Caki2 (cell line): Measurements from ENCODE around the gene TESPA1. TPM values are rescaled to one million over a fixed set of nuclear protein-coding genes. Genes with fewer than 3 reads are reported as not detected.
"Not testable (repeated sequence)": the region's sequence is repeated elsewhere in the genome, so short reads cannot be mapped to it uniquely, and the experiment has no call there.

Experiments used
- DNase-seq: peaks from one replicate; pipeline ENCODE4 v3.0.0-alpha.2; 2015; ENCODE audit warnings: low read depth
- in situ Hi-C: cut with HindIII; loops from 2 replicates; pipeline ENCODE4 v1.10.0; 2016; ENCODE audit warnings: low sequenced_read_pairs, low pct_unique_long_range_greater_than_20kb, mixed read lengths
- total RNA-seq: library from RNA; depleted of rRNA; stranded (reverse); fragments of >200 nt; shearing (Covaris generic); gene quantifications from 2 replicates; pipeline ENCODE4 v1.2.3, GENCODE V29; 2014; ENCODE audit warnings: low replicate concordance

The TESPA1 gene
- total RNA-seq, 1 experiment from 2014 or later: not detected

DNA sequence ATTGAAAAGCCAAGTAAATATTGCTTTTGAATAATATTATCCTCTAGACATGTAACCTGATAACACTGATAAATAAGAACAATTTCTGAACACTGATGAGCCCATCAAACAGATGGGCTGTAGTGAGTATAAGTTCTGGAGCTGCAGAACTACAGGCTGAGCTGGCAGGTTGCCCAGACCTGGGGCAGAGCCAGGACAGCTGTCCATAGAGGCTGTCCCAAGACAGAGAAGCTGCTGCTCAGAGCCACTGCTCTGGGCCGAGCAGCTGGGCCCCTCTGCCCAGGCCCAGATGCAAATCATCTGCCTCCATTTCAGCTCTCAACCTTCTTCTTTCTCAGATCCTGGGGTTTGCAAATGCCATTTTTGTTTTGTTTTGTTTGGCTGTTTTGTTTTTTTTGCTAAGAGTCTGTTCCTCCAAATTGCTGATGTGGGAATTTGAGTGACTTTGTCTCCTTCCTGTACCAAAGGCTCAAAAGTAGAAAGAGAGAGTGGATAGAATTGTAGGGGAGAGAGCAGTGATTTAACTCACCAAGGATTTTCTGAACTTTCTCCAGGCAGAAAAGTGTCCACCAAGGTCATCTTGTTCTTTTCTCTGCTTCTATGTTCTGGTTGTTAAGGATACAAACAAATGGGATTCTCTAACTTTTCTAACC lies 4.0 kb upstream of the TESPA1 start:
- in situ Hi-C loops: no loop called here
- no peak for DNase-seq

DNA sequence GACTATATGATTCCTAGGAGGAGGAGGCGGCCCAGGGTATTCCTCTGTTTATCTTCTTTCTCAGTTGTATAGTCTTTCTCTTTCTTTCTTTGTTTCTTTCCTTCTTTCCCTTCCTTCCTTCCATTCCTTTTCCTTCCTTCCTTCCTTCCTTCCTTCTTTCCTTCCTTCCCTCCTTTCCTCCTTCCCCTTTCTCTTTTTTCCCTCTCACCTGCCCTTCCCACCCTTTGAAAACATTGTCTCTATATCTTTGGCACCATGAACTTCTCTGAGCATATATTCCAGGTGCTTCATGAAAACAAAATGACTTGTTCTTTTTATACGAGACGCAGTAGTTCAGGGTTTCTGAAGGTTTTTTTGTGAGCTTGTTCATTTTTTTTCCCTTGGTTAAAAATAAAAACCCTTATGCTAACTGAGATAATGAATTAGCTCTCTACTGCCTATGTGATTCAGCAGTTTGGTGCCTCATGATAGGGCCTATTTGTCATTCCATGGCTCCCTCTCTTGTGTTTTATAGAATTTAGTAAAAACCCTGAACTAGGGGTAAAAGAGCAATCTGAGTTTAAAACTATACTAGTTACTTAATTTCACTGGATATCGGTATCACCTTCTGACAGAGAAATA lies 3.2 kb upstream of the TESPA1 start:
- no peak for DNase-seq
- in situ Hi-C loops: no loop called here

DNA sequence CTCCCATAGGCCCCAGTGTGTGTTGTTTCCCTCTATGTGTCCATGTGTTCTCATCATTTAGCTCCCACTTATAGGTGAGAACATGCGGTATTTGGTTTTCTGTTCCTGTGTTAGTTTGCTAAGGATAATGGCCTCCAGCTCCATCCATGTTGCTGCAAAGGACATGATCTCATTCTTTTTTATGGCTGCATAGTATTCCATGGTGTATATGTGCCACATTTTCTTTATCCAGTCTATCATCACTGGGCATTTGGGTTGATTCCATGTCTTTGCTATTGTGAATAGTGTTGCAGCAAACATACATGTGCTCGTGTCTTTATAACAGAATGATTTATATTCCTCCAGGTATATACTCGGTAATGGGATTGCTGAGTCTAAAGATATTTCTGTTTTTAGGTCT lies 2.2 kb upstream of the TESPA1 start:
- DNase-seq, in situ Hi-C loops: not testable (repeated sequence)

DNA sequence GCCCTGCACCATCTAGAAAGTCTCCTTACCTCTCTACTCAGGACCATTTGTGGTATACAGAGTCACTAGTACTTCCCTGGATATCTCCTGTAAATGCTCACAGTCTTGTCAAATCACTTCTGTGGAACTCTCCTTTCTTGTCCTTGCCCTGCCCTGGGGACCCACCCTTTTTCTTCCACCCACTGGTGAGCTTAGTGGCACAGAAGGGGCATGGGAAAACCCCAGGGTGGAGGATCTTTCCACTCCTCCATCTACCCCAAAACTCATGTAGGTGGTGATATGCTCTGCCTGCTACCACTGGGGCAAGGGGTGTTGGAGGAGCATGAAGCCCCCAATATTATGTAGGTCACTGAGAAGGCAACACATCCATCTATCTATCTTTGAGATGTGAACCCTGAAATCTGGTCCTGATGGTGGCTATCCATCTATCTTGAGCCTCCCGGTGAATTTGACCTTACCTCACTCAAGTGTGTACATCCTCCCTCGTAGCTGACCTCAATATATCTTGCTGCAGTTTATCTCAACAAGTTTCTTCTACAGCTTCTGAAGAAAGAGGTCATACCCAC lies 943 bp downstream of the TESPA1 start:
- in situ Hi-C loops: no loop called here
- no peak for DNase-seq

- no peak for DNase-seq
- in situ Hi-C loops: no loop called here
Observed at GRCh38 chr12:54981796-54982195, 2.8 kb downstream of the TESPA1 start.

- in situ Hi-C loops: no loop called here
- no peak for DNase-seq
Observed at GRCh38 chr12:54980341-54980740, 4.2 kb downstream of the TESPA1 start.

DNA sequence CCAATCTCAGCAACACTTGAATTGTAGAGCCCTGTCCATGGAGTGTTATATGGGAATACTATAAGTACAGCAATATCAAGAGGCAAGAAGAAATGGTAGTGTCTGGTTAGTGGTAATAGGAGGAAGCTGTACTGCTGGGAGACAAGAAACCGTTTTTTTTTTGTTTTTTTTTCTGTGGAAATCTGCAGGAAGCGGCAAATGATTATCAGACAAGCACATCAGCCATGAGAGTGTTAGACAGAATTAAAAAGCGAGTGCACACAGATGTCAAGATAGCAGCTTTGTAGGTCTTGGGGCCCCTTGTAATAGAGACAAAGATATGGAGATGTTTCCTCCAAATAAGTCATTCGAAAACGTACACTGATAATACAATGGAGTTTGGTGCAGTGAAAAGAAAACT lies 6.7 kb downstream of the TESPA1 start:
- DNase-seq: no peak
- in situ Hi-C loops: no loop called here

DNA sequence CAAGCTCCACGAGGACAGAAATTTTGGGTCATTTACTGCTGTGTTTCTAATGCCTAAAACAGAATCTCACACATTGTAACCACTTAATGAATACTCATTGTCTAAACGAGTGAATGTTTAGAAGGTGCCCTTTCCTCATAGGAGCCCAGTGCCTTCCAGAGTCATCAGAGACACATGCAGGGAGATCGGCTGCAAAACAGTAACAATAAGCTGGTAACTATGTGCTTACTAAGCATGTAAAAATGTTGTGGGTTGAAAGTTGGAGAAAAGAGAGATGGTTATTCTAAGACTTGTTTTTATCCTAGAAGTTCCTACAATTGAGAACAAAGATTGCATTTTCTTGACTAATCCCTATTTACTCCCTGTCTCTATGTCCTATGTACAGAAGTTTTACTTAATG lies 7.4 kb downstream of the TESPA1 start:
- in situ Hi-C loops: no loop called here
- no peak for DNase-seq

DNA sequence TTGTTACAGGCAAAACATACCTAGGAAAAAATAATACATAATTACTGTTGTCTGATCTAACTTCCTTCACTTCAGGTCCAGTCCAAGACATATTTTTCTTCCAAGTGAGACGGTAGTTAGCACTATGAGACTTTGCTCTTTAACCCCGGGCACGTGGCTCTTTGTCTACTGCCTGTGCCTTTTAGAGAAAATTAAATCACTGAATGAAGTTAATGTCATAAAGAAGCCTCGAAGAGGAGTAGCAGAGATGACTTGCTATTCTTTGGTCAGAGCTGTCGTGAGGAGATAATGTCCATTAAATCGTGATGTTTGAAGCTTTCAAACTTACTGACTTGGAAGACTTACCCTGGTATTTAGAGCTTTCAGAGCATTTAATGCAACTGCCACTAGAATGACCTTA lies 8.7 kb downstream of the TESPA1 start:
- in situ Hi-C loops: no loop called here
- DNase-seq: no peak

DNA sequence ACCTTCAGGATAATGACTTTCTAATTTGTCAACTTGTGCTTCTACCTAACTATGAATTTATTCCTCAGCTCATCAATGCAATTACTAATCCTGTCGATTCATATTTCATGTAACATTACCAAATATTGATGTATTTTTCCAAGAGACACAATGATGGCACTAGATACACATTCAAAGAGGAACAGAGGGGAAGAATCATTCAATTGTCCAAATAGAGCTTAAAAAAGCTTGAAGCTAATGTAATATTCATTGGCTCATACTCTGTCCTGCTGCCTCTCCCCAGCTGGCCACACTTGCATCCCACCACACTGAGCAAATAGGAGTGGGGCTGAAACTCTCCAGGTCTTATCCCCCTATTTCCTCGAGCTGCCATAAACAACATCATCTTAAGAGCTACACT lies 9.3 kb downstream of the TESPA1 start:
- in situ Hi-C loops: no loop called here
- DNase-seq: no peak

GRCh38 chr12:54974279-54974678 lies 10.3 kb downstream of the TESPA1 start:
- DNase-seq: no peak
- in situ Hi-C loops: no loop called here

- DNase-seq: no peak
- in situ Hi-C loops: no loop called here
Observed at GRCh38 chr12:54973556-54973955, 11.0 kb downstream of the TESPA1 start.

- in situ Hi-C loops: no loop called here
- no peak for DNase-seq
Observed at GRCh38 chr12:54970741-54971140, 13.8 kb downstream of the TESPA1 start.

DNA sequence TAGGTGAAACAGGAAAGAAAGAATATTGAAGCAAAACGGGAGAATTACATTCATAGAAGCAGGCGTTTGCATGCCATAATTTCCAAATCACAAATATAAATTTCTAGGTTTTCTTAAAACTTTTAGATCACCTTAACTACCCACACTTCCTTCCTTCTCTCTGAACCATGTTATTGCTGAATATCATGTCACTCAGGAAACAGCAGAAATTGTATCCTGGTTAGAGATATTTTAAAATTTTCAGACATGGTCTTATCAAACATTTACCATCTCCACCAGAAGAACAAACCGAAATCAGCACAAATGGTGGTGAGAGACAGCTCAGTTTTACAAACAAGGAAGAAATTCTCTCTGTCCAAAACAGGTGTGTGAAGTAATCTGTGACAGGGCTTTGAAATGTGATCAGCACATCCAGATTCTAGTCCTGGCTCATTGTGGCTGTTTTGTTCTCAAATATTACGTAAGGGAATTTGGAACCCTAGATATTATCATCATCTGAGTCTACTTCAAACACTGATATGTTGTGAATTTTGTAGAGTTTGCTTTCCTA lies 16.3 kb downstream of the TESPA1 start:
- in situ Hi-C loops: no loop called here
- DNase-seq: no peak

DNA sequence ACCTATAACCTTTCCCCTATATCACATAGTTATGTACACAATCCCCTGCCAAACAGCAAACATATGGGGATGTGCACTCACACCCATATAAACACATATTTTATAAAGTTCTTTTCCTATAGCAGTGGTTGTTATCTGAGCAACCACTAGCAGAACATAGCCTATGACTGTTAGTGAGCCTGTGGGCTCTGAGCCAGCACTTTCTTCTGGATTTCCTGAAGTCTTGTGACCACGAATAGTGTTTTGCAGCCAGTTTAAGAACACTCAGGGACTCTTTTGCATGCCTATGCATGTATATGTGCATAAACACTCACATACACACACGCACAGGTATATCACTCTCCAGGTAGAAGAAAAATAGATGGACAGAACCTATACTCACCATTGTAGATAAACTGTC lies 17.1 kb downstream of the TESPA1 start:
- DNase-seq: no peak
- in situ Hi-C loops: no loop called here

GRCh38 chr12:54961190-54961589 lies 23.4 kb downstream of the TESPA1 start:
- DNase-seq: no peak
- in situ Hi-C loops: no loop called here

- in situ Hi-C loops: no loop called here
Observed at GRCh38 chr12:54959291-54960018, 25.1 kb downstream of the TESPA1 start.

GRCh38 chr12:54958048-54958658 lies 26.4 kb downstream of the TESPA1 start:
- in situ Hi-C loops: no loop called here

More at GRCh38 chr12:54959291-54960018, 25.1 kb downstream of the TESPA1 start:
- no peak for DNase-seq

More at GRCh38 chr12:54958048-54958658, 26.4 kb downstream of the TESPA1 start:
- DNase-seq: peak; percentile 47
